Pericardium fibroblast (primary cell): ENCODE data around the gene FABP1. TPM values are rescaled to one million over a fixed set of nuclear protein-coding genes. Genes with fewer than 3 reads are reported as not detected.

Experiments used
- total RNA-seq: library from RNA; depleted of rRNA; stranded (reverse); fragments of >200 nt; gene quantifications from 2 replicates; pipeline ENCODE4 v1.2.3, GENCODE V29; 2015

FABP1 gene
- total RNA-seq = not detected in 2 replicates

GRCh38 chr2:88127888-88128653 is at the start of gene FABP1:
Gene FABP1 (minus strand): TSS chr2:88128062. CDS start chr2:88128017, 45 bp downstream.

Other genes with a start within 250 kb of the FABP1 start
- gene RNU2-63P, start 111.5 kb downstream of the FABP1 start, total RNA-seq = 106 TPM in 1 of 2 replicates, not detected in the other
- 21.4 and 33.1 TPM in 2 replicates for gene KRCC1, start 72.3 kb downstream of the FABP1 start, total RNA-seq
- gene SMYD1, start 60.2 kb downstream of the FABP1 start, total RNA-seq = 0.77 TPM in 1 of 2 replicates, not detected in the other
- 12.9 TPM in 1 of 2 replicates, not detected in the other for gene THNSL2, start 42.3 kb upstream of the FABP1 start, total RNA-seq